Non-pigmented ciliary epithelial cell (primary cell): ENCODE results near the gene ROR1.
A peak's percentile ranks its signal among the peaks of the same experiment; 100 is the strongest.

Source experiments
- DNase-seq: peaks from one replicate; pipeline ENCODE4 v3.0.0-alpha.2; 2010; ENCODE audit warnings: low read depth

ROR1 gene

DNA sequence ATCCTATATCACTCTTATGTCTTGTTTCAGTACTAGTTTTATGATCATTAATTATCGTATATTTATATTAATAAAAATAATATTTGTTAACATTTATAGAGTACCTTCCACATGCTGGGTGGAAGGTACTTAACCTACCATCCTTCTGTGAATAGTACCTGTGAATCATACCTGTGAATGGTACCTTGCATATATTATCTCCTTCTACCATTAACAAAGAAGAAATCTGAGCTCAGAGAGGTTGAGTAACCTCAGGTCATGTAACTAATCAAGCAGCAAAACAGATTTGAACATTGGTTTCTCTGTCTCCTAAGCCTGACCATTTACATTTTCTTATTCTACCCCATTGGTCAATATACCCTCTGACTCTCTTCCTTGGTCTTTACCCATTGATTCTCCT is 255.2 kb downstream of the ROR1 start:
- no peak for DNase-seq

DNA sequence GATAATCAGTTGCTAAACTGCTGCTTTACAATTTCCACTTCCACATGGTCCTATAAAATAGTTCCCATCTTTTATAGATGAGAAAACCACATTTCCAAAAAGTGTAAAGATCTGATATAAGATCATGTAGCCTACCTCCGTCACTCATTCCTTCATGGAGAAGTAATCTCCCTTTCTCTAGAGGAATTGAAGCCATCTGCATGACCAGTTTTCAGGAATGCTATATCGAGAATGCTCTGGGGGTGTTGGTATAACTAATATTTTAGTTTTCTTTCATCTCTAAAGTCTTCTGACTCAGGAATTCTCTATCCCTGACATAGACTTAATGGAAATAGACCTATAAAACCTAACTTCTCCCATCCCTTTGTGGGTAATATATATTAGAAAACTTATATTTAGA is 256.6 kb downstream of the ROR1 start:
- DNase-seq = peak; percentile 71

DNA sequence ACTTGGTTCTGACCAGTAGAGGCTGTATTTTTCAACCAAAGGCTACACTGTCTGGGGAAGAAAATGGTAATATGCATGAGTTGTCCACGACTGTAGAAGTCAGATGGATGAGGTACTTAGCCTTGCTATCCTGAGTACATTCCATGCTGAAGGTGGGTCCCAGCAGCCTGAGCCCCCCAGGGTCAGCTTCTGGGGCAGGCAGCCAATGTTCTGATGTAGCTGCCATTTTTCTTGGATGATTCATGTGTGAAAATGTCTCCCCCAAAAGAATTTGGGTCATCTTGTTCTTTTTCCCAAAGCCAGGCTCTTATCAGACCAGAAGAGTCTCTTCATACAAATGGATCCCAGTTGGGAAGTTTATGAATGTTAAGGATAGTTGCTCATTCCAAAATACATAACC is 257.4 kb downstream of the ROR1 start:
- peak; percentile 67 for DNase-seq

DNA sequence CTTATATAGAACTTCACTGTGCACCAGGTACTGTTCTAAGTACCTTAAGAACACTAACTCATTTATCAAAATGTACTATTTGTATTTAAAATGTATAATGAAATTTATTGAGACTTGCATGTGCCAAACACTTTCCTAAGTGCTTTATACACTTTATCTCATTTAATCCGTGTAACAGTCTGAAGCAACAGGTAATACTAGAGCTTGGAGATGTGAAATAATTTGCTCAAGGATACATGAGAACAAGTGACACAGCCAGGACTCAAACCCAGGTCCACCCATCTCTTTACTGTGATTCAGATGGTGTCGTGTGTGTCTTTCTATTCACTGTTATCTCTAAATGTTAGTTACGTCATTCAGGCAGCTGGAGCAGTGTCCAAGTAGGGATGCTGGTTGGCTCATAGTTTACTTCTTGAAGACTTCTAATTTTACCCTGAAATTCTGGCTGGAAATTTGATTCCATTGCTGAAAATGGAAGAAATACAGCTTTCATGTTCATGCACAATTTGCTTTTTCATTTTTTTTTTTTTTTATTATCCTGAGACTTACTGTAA is 259.9 kb downstream of the ROR1 start:
- peak; percentile 67 for DNase-seq

DNA sequence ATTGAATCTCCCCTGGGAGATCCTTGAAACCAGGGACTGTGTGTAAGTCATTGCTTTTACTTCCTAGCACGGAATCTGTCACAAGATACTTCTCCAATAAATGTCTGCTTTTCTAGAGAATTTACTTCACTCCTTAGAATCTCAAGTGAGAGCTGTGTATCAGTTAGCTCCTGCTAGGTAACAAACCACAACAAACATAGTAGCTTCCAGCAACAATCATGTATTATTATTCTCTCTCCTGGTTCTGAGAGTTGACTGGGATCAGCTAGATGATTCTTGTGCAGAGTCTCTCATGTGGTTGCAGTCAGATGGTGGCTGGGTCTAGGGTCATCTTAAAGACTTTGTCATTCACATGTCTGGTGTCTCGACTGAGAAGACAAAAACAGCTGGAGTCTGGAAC is 262.7 kb downstream of the ROR1 start:
- no peak for DNase-seq

DNA sequence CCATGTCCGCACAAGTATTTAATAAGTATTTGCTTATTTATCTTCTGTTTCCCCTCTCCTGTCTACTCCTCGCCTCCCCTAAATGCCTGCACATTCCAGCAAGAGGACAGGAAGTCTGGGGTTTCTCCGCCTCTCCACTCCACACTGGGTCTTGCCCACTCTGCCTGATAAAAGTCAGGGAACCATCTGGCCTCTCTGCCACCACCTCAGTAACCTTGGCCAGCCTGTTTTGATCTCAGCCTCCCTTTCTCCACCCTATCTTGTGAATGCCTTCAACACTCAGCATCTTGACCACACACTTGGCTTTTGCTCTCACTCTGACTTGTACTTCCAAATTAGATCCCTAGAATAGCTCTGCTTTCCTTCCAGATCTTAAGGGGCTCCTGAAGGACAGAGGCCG is 264.3 kb downstream of the ROR1 start:
- no peak for DNase-seq

DNA sequence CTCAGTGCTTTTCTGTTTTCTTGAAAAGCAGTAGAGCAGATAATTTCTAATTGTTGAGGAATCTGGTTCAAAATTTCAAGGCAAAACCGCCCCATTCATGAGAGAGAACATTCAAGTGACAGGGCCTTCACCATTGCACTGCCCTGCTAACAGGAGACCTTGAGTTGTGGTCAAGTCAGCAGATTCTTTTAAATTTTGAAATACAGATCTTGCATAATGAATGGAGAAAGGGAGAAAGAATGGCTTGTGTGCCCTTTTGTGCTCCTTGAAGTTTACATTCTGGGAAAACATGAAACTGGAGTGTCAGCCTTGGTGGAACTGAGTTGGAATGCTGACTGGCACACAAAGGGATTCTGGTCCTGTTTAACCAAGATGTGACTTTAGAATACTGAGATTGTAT is 265.1 kb downstream of the ROR1 start:
- no peak for DNase-seq

DNA sequence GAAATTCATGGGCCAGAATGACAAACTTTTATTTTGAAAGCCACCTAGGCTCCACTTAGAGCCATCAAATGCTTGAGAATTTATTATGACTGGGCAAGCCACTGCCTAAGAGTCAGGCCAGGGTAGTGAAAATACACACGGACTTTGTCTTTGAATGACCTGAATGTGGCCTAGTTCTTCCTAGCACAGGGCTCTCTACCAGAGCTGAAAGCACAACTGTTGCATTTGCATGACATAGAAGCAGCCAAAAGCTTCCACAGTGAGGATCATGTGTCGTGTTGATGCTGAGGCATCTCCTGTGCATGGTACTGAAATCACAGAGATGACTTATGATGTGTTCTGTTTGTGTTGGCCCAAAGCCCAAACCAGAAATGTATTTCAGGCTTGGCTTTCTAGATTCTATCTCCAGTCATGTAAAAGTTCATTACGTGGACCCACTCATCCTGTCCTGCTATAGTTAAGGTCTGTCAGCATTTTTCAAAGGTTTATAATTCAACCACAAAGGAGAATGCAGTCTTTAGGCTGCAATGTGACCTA is 265.6 kb downstream of the ROR1 start:
- peak; percentile 100 for DNase-seq

DNA sequence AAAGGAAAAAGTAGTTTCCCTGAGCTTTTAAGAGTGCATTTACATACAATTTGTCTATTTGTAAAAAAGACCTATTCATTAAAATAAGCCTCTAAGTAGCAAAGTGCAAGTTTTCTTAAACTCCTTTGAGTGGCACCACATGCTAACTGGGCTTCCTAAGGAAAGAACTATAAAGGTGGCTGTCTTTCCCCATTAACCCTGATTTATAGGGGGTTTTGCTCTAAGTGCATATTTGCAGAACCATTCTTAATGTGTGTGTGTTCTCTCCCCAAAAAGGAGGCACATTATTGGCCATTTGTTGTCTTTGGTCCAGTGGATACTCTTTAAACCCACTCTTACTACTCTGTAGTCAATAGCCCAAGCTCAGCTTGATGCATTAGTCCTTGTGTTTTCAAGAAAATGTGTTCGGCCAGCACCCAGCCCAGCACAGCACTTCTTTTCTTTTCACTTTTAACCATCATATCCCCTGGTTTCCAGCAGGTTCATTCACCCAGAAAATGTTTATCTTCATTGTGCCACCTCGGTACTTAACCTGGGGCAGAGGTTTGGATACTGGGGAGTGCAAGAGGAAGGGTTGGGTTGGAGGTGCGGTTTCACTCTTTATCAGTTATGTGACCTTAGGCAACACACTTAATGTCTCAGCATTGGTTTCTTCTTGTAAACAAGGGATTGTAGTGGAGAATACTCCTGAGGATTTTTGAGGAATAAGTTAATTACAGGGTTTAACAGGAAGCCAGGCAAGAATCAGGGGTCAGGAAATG is 267.7 kb downstream of the ROR1 start:
- no peak for DNase-seq

DNA sequence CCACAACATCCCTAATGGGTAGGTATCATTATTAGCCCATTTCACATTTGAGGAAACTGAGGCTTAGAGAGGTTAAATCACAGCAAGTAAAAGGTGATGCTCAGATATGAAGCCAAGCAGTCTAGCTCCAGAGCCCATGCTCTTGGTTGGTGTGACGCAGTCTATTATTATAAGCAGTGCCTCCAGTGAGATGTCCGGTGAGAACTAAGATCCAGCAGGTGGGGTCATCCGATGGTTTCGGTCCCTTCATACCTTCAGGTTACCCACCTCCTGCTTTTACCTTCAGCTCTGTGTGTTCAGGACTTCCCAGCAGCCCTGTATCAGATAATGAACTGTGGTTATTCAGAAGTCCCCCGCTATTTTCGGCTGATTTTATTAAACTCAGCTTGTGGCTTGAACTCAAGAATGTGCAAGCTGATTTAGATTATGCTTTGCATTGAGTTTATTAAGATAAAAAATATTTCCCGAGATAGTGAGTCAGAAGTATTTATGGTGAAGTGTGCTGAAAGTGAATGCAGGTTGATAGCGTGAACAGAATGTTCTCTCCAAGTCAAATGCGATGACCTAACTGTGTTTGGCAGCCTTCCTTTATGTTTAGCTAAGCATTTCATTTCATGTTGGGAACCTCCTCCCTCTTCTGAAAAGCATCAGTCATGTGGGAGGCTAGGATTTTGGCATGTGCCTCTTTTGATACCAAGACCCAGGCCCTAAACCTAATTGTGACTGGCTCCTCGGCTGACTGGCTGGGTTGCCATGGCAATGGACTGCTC is 268.7 kb downstream of the ROR1 start:
- DNase-seq = peak; percentile 99

DNA sequence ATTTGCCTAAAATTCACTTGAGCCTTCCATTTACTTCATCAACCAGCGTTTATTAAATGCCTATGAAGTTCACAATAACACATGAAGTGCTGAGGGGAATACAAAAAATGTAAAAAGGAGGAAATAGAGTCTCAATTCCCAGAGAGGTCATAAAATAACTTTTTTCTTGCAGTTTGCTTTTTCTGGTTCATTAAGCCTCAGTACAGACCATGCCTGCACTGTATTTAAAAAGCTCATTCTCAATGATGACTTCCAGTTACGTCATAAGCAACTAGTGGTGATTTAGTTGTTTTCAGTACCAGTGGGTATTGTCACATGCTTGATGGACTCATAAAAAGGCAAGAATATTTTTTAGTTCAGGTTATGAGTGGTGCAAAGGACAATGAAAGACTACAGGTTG is 269.5 kb downstream of the ROR1 start:
- DNase-seq = no peak

DNA sequence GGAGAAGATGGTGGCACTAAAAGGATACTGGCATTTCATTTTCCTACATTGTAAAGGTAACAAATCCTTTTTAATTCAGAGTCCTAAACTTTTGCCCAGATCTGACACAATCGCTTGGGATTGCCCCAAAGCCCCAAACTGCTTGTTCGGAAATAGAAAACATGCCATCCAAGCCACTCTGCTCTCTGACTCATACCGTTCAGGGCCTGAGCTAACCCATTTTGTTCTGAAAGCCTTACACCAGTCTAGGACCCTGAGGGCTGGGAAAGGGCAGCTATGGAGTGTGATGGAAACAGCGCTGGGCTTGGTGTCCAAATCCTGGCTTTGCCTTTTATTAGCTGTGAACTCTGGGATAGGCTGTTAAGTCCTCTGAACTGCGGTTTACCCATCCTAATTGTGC is 270.2 kb downstream of the ROR1 start:
- peak; percentile 58 for DNase-seq

DNA sequence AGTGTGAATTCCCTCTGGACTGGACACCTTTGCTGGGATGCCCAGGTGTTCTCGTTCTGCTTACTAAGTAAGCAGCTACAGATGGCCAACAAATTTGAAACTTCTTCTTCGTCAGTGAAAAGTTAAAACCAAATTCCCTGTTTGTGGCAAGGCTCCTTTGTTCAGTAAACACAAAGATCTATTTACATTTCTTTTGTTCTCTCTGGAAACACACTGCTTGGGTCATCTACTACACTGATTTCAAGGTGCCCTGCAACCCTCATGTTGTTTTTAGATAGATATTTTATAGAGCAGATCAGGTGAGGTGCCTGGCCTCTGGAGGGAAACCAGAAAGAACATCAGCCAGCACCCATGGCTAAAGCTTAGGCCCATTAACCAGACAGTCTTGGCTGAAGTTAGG is 272.4 kb downstream of the ROR1 start:
- no peak for DNase-seq

DNA sequence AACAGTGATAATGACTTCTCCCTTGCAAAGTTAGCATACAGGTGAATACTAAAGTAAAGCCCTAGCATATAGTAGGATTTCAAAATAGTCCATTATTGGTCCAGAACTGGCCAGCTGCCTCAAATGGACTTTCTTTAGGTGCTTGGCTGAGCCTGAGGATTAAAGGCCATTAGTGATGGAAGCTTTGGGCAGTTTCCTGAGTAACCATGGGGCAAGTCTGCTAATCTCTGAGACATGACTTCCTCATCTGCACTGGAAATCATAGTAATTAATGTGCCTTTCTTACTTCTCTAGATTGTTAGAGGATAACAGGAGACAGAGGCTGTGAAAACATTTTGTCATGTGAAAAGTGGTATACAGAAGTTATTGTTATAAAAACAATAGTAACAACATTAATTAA is 273.1 kb downstream of the ROR1 start:
- DNase-seq = no peak

DNA sequence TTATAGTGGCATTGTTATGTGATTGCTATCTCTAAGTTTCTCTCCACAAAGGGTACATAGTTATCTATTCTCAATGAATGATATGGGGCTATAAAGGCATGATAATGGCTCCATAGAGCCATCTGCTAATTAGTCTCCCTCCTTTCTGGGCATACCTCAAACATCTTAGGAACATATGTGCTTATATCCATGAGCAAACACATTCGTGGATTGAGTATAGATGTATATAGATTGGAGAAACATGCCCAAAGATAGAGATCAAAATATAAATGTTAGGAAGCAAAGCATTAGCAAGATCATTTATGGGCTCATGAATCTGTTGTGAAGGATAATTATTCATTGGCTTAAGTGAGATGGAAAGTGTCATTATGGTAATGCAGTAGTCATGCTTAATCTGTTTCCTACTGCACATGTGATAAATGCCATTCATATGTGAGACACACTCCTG is 273.8 kb downstream of the ROR1 start:
- no peak for DNase-seq

DNA sequence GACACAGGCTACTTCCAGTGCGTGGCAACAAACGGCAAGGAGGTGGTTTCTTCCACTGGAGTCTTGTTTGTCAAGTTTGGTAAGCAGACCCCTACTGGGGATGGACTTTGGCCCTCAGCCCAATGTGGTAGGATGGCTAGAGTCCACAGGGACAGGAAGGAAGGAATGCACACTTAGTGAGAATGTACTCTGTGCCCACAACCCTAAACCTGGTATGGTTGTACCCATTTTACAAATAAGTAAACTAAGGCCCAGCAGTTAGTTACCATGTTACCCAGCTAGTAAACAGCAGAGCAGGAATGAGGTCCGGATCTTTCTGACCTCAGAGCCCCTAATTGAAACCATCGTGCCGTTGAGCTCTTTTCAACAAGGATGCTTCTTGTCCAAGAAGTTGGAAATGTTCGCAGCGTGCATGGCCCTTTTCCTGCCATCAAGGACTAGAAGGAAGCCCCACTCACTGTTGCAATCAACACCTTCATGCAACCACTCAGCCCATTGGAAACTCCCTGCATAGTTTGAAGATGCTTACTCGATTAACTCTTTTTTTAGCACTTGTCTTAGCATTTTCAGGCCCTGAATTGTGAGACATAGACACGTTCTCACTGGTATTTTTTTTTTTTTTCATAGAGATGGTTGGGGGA is 276.2 kb downstream of the ROR1 start:
- no peak for DNase-seq

DNA sequence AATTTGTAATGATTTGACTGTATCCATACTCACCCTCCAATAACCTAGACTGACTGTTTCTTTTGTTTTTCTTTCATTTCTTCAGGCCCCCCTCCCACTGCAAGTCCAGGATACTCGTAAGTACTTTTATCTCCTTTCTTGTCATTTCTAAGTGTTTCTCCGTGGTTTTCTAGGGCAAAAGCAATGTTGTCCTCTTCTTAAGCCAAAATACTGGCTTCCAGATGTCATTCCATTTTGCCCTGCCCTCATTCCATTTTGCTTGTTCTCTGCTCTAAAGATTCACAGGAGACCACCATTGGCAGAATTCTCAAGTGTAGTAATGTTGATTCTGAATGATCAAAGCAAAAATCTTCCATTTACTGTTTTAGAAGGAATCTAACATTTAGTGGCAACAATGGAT is 276.8 kb downstream of the ROR1 start:
- DNase-seq = no peak

DNA sequence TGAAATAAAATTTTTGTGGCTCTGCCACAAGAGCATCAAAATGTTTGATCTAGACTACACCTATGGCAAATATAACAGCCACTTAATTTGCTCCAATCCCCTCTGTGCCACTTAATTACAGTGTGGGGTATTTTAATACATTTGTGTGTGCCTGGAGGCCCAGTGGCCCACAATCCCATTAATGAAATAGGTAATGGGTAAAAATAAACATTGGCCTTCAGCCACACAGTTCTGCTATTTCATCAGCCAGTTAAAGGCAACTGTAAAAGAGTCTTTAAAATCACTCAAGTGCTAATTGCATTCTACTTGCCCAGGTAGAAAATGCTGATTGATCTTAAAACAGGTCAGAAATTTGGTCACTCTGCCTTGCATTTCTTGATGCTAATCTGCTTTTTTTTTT is 278.0 kb downstream of the ROR1 start:
- DNase-seq = no peak

DNA sequence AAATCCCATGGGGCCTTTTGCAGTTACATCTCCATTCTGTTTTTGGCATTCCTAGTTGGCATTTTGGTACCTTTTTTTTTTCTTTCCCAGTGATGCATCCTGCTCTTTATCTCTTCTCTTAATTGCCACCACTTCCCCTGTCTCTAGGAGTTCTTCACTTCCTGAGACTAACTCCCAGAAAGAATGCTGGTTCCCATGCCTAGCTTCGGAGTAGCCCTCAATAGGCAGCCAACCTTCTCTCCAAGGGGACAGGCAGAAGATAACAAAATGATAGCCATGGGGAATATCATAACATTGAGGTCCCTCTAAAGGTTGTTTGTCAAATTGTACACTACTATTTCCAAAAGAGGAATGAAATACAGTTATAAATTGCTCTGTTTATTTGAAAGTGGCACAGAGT is 279.0 kb downstream of the ROR1 start:
- no peak for DNase-seq

DNA sequence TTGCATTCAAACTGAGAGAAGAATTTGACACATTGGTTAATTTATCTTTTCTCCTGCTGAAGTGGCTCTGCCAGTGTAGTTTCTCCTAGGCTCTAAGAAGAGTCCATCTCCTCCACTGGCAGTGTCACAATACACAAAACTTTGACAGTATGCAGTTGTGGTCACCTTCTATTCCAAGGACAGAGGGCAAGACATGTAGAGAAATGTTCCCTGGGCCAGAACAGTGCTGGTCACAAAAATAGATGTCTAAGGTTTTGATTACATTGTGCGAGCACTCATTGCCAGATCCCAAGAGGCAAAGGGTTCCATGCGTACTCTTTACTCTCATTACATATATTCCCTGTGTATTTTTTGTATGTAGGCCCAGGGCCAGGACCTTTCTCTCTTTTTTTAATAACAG is 281.5 kb downstream of the ROR1 start:
- no peak for DNase-seq

DNA sequence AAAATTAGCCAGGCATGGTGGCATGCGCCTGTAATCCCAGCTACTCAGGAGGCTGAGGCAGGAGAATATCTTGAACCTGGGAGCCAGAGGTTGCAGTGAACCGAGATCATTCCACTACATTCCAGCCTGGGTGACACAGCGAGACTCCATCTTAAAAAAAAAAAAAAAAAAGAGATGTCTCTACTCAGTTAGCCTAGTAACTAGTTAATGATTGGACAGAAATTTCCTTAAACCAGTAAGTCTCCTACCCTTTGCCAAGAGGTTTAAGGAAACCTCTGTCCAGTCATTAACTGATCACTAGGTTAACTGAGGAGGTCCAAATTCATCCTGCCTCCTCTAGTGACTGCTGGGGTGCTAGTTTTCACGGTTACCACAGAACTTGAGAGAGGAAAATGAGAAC is 285.7 kb downstream of the ROR1 start:
- no peak for DNase-seq

DNA sequence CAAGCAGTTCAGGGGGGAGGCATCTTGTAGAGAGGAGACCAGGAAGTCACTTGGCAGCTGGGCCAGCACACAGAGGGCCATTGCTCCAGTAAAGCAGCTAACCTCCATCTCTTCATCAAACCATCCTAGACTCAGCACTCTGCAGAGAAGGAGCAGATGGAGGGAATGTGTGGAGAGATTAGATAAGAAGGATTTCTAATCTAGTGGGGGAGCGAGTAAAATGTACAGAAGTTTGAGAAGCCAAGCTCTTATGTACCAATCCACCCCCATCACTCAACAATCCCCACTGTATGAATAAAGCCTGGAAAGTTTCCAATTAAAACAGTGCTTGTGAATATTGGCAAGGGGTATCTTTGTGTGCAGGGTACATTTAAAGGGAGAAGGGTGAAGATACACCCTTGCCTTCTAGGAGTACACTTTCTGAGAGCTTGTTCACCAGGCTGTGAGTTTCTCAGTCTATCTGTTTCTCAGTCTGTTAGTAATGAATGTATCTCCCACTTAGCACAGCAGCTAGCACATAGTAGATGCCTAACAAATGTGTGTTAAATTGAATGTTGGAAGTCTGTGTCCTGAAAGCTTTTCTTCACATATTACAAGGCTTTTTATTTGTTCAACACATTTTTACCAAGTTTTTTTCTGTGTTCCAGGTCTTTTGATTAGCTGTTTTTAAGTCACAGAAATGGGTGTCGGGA is 286.9 kb downstream of the ROR1 start:
- DNase-seq = no peak
